Activated CD4-positive, CD25-positive, alpha-beta regulatory T cell treated with anti-CD3 and anti-CD28 coated beads, Interleukin-2, amount 50 U/mL, for 16 hours (primary cell): ENCODE data around the gene DGLUCY.
"Not testable (repeated sequence)": the region's sequence is repeated elsewhere in the genome, so short reads cannot be mapped to it uniquely, and the experiment has no call there.

ENCODE experiments used
- DNase-seq: peaks from one replicate; pipeline ENCODE4 v3.0.0-alpha.2; 2020; ENCODE audit warnings: low read depth, low spot score

DGLUCY gene

GRCh38 chr14:91167380-91167770 lies 53.5 kb downstream of the DGLUCY start:
- no peak for DNase-seq

- DNase-seq, result no peak
Observed at GRCh38 chr14:91169951-91170350, 56.1 kb downstream of the DGLUCY start.

GRCh38 chr14:91170504-91171121 lies 56.7 kb downstream of the DGLUCY start:
- DNase-seq, result no peak

- no peak for DNase-seq
Observed at GRCh38 chr14:91171291-91171690, 57.4 kb downstream of the DGLUCY start.

DNA sequence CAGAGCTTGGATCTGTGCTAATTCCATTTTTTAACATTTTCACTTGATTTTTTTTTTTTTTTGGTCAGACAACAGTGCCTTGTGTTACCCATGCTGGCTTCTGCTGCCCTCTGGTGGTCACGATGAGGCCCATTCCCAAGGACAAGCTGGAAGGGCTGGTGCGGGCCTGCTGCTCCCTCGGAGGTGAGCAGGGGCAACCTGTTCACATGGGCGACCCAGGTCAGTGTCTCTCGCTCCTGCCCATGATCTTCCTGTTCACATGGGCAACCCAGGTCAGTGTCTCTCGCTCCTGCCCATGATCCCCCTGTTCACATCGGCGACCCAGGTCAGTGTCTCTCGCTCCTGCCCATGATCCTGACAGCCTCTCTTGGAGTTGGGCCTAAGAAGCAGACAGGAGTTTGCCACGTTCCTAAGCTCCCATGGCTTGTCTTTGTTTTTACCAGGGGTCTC lies 59.4 kb downstream of the DGLUCY start:
- DNase-seq, result peak; percentile 59

GRCh38 chr14:91173904-91174303 lies 60.0 kb downstream of the DGLUCY start:
- no peak for DNase-seq

- no peak for DNase-seq
Observed at GRCh38 chr14:91175291-91176201, 61.7 kb downstream of the DGLUCY start.

DNA sequence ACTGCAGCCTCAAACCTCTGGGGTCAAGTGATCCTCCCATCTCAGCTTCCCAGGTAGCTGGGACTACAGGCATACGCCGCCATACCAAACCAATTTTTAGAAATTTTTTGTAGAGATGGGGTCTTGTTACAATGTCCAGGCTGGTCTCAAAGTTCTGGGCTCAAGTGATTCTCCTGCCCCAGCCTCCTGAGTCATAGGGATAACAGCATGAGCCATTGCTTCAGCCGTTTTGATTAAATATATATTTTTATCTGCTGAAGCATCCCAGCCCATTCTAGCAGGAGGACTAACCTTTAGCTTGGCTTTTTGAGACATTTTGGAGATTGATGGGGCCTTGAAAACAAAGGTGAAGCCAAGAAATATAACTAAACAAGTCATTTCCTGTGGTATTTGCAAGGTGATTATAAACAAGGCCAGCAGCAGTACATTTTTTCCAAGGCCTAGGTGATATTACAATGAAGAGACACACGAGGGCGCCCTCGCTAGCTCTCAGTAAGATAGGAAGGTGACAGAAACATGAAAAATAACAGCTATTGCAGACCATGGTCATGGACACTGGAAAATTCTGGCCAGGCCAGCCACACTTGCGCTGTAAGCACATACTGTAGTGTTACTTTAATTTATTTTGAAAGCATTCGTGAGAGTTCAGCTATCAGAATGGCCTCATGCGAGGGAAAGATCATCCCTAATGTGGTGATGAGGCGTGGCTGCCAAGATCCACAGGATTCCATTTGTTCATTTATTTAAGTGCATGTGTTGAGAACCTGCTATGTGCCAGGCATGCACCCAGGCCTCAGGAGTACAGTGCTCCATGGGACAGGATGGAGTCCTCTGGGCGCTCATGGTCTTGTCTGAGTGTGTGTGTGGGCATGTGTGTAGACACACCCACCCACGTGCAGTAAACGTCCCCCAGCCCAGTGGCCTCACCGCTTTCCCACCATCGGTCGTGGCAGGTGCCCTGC lies 63.5 kb downstream of the DGLUCY start:
- DNase-seq, result peak; percentile 29

GRCh38 chr14:91180611-91181010 lies 66.7 kb downstream of the DGLUCY start:
- DNase-seq, result no peak

GRCh38 chr14:91182753-91183152 lies 68.9 kb downstream of the DGLUCY start:
- not testable (repeated sequence) for DNase-seq

DNA sequence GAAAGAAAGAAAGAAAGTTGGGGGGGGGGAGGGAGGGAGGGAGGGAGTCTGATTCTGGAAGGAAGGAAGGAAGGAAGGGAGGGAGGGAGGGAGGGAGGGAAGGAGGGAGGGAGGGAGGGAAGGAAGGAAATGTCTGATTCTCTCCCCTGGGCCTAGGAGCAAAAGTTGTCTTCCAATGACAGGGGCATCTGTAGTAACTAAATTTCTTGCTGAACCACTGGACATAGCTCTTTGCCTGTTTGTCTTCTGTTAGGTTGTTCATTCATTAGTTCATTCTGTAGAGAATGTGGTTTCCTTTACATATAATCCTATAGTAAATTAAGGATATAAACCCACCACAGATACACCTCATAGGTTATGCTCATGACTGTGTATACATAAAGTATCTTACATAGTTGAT lies 70.7 kb downstream of the DGLUCY start:
- no peak for DNase-seq

DNA sequence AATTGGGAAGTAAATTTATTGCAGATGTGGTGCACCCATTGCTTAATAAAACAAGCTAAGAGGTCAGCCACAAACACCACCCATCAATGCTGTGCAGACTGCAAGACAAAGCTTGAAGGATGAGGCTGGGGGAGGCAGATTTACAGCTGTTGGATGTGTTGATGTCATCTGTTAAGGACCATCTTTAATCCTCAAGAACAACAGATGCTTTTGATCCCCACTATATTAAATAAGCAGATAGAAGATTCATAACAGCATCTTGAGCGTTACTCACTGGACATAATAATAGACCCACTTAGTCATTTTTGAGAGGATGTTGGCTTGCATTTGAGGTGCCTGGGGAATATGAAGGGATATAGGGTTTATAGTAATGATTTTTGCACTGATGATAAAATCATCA lies 71.8 kb downstream of the DGLUCY start:
- DNase-seq, result no peak

DNA sequence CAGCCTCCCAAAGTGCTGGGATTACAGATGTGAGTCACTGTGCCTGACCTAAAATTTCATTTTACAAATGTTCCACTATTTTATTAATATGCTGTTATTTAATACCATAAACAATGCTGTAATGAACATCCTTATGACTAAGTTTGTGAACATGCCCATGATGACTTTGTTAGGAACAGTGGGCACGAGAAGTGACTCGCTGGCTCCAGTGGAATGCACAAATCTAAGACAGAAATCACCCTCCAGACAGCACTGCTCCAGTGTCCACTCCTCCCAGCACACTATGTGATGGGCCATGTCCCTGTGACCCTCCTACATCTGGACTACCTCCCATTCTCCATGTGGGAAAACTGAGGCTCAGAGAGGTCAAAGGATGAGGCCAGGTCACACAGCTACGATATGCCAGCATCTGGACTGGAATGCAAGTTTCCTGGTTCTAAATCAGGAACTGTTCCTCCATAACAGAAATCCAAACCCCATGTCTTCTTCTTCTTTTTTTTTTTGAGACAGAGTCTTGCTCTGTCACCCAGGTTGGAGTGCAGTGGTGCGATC lies 72.7 kb downstream of the DGLUCY start:
- DNase-seq, result no peak

DNA sequence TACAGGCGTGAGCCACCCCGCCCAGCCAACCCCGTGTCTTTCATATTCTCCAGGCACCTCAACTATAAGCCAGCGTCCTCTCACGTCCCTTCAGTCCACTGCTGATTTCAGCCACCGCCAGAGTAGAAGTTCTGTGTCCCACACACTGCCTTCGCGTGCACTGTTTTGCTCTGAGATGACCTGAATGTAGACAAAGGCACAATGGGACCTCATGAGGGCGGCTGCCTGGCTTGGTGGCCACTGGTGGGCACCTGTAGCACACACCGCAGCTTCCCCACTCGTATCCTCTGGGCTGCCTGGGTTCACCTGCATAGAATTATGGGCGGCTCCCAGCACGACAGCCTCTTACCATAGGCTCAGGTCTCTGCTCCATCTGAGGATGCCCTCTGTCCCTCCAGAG lies 73.4 kb downstream of the DGLUCY start:
- no peak for DNase-seq

DNA sequence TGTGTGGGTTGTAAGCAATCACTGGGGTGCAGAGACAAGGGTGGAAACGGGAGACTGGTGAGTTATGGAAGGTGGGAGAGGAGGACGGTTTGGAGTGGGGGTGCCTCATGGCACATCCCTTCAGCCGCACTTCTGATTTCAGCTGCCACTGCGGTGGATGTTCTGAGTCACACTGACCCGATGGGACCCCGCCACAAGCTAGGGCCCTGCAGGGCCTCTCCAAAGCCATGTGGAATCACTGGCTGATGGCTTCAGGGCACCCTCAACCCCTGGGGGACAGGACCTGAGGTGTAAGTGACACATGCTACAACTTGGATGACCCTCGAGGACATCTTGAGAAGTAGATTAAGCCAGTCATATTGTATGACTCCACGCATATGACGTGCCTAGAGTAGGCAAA lies 77.0 kb downstream of the DGLUCY start:
- DNase-seq, result no peak

DNA sequence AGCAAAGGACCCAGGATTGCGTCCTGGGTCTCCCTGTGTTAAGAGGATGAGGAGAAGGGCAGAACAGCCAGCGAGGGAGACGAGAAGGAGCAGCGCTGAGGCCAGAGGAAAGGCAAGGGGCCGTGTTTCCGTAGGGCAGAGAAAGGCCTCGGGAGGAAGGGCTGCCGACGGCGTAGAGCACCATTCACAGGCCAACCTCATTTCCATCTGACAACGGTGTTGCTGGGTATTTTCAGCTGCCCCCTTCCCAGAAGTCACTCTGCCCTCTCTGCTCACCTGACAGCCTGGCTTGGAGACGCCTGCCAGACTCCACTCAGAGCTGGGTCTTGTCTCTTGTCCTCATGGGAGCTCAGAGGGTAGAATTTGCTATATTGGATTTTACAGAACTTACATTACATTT lies 79.2 kb downstream of the DGLUCY start:
- DNase-seq, result no peak

DNA sequence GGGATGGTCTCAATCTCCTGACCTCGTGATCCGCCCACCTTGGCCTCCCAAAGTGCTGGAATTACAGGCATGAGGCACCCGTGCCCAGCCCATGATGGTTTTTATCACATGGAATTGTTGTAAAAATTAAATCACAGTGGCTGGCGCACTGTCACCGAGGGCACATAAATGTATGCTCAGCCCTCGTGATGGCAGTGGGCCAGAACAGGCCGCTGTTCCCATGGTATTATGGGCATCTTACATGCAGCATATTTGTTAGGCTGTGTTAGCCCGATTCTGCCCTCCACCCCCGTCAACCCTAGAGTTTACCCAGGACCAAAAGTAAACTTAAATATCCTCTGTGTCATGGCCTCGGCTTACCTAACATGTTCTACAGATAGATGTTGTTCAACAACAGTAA lies 82.0 kb downstream of the DGLUCY start:
- DNase-seq, result no peak

- DNase-seq, result no peak
Observed at GRCh38 chr14:91197631-91198030, 83.8 kb downstream of the DGLUCY start.

- not testable (repeated sequence) for DNase-seq
Observed at GRCh38 chr14:91200802-91201201, 86.9 kb downstream of the DGLUCY start.

- DNase-seq, result no peak
Observed at GRCh38 chr14:91202234-91202974, 88.5 kb downstream of the DGLUCY start.

DNA sequence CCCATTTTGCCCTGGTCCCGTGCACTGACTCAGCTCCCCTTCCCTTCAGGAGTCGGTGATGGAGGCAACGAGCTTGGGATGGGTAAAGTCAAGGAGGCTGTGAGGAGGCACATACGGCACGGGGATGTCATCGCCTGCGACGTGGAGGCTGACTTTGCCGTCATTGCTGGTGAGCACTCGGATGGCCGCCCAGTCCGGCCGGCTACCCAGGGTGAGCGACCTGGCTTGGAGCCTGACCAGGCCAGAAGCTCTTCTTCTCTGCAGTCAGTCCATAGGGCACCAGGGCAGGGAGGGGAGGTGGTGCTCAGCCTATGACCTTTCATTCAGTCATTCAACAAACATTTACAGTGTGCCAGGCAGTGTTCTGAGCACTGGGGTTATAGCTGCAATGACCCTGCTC lies 90.8 kb downstream of the DGLUCY start:
- DNase-seq, result no peak
